HG02870 (cell line): ENCODE results near the gene MARCHF9.
A peak's percentile ranks its signal among the peaks of the same experiment; 100 is the strongest.

ENCODE experiments used
- ATAC-seq: cut with Tn5 transposase; IDR thresholded peaks from one replicate; pipeline ENCODE4 v1.9.1; 2021; ENCODE audit warnings: mild to moderate bottlenecking, moderate library complexity; ENCODE audit not compliant: unreplicated experiment

Gene MARCHF9

GRCh38 chr12:57753756-57754337 is 1.1 kb upstream of the MARCHF9 start:
- ATAC-seq, result no peak

GRCh38 chr12:57755194-57755453 is 221 bp downstream of the MARCHF9 start:
- no peak for ATAC-seq

- no peak for ATAC-seq
These were observed 810 bp downstream of the MARCHF9 start for GRCh38 chr12:57755454-57756372.

GRCh38 chr12:57756406-57757341 is 1.8 kb downstream of the MARCHF9 start:
- ATAC-seq, result peak; percentile 22

- no peak for ATAC-seq
These were observed 2.9 kb downstream of the MARCHF9 start for GRCh38 chr12:57757771-57758170.

- no peak for ATAC-seq
These were observed 3.9 kb downstream of the MARCHF9 start for GRCh38 chr12:57758552-57759359.

GRCh38 chr12:57759360-57759980 is 4.6 kb downstream of the MARCHF9 start:
- ATAC-seq, result no peak

GRCh38 chr12:57760347-57760982 is 5.6 kb downstream of the MARCHF9 start:
- no peak for ATAC-seq

GRCh38 chr12:57761391-57761998 is 6.6 kb downstream of the MARCHF9 start:
- no peak for ATAC-seq

GRCh38 chr12:57762463-57762862 is 7.6 kb downstream of the MARCHF9 start:
- ATAC-seq, result no peak

GRCh38 chr12:57763881-57764661 is 9.2 kb downstream of the MARCHF9 start:
- ATAC-seq, result no peak

- ATAC-seq, result peak; percentile 5
These were observed 9.7 kb downstream of the MARCHF9 start for GRCh38 chr12:57764662-57765002.

GRCh38 chr12:57765003-57765697 is 10.2 kb downstream of the MARCHF9 start:
- ATAC-seq, result peak; percentile 51

- no peak for ATAC-seq
These were observed 11.0 kb downstream of the MARCHF9 start for GRCh38 chr12:57765698-57766463.

GRCh38 chr12:57766464-57767304 is 11.8 kb downstream of the MARCHF9 start, which contains the start of gene CYP27B1:
Gene CYP27B1 (minus strand): TSS chr12:57767078. CDS start chr12:57767041, 37 bp downstream.
- ATAC-seq, result no peak

- no peak for ATAC-seq
These were observed 12.4 kb downstream of the MARCHF9 start for GRCh38 chr12:57767305-57767698.
